Upper lobe of left lung (tissue), 6 donors: ENCODE data around the gene ACAT2. TPM values are rescaled to one million over a fixed set of nuclear protein-coding genes. Genes with fewer than 3 reads are reported as not detected.
A peak's percentile ranks its signal among the peaks of the same experiment; 100 is the strongest.
"Not testable (repeated sequence)": the region's sequence is repeated elsewhere in the genome, so short reads cannot be mapped to it uniquely, and the experiment has no call there.

Source experiments
- ATAC-seq, 2 donors: fragments of 200-7000 bp; cut with Tn5 transposase; one replicate each; pipeline ENCODE4 v1.9.1; 2022; ENCODE audit warnings: mild to moderate bottlenecking in 2 of 2, moderate library complexity in 2 of 2; ENCODE audit not compliant: low FRiP score in 2 of 2
- DNase-seq, 2 donors: peaks; one replicate each; pipeline ENCODE4 v3.0.0-alpha.2; 2019 to 2020
- H3K27ac ChIP-seq, 4 donors: fragments of 200-600 bp; sonication (generic); one replicate each; pipeline ENCODE4 v1.5.1; 2016 to 2019
- H3K27me3 ChIP-seq, 4 donors: fragments of 200-600 bp; sonication (generic); one replicate each; pipeline ENCODE4 v1.5.1; 2017 to 2019
- H3K36me3 ChIP-seq, 4 donors: fragments of 200-600 bp; sonication (generic); one replicate each; pipeline ENCODE4 v1.5.1; 2016 to 2019
- H3K4me1 ChIP-seq, 4 donors: fragments of 200-600 bp; sonication (generic); one replicate each; pipeline ENCODE4 v1.5.1; 2018 to 2019
- H3K4me3 ChIP-seq, 4 donors: fragments of 200-600 bp; sonication (generic); one replicate each; pipeline ENCODE4 v1.5.1; 2017 to 2019; ENCODE audit warnings: mild to moderate bottlenecking in 2 of 4, moderate library complexity in 1 of 4
- H3K9me3 ChIP-seq, 4 donors: fragments of 200-600 bp; sonication (generic); one replicate each; pipeline ENCODE4 v1.5.1; 2018 to 2019
- CTCF ChIP-seq, 6 experiments: fragments of 450-650 bp in 4 of 6; fragments of 200-600 bp in 2 of 6; sonication (generic) in 2 of 6; IDR thresholded peaks; one replicate each; pipeline ENCODE4 v1.5.1; 2016 to 2019; ENCODE audit warnings: antibody characterized with exemption in 6 of 6
- EP300 ChIP-seq, 4 donors: sonication (generic); formaldehyde crosslinking; IDR thresholded peaks; one replicate each; pipeline ENCODE4 v1.5.1; 2017; ENCODE audit warnings: antibody characterized with exemption in 4 of 4, control low read depth in 2 of 4
- POLR2A ChIP-seq, 4 donors: fragments of 450-650 bp; IDR thresholded peaks; one replicate each; pipeline ENCODE4 v1.5.1; 2016 to 2017; ENCODE audit warnings: antibody characterized with exemption in 4 of 4, mild to moderate bottlenecking in 2 of 4
- POLR2AphosphoS5 ChIP-seq, 2 donors: sonication (generic); formaldehyde crosslinking; IDR thresholded peaks; one replicate each; pipeline ENCODE4 v1.5.1; 2017; ENCODE audit warnings: antibody characterized with exemption in 2 of 2
- WGBS, 2 donors: methylation state at CpG; one replicate each; pipeline ENCODE4 v1.1.5; 2017 to 2018; 5-methylcytosine and 5-hydroxymethylcytosine counted together
- total RNA-seq, 6 donors: library from RNA; depleted of rRNA in 4 of 6; stranded (reverse); fragments of >200 nt in 4 of 6; gene quantifications; one replicate each; pipeline versions ENCODE4 v1.1.0 to v1.2.1, GENCODE V29; 2016 to 2021
- donor health status: DM: no; HTN: no; CAD: no; lungs with moderate emphysema.
- donor health status: DM: no; HTN: yes; CAD: no; lungs with severe emphysema.

Gene ACAT2
- total RNA-seq, 6 donors from 2014 or later: 5.2 to 62.5 (median 30.5) TPM

DNA sequence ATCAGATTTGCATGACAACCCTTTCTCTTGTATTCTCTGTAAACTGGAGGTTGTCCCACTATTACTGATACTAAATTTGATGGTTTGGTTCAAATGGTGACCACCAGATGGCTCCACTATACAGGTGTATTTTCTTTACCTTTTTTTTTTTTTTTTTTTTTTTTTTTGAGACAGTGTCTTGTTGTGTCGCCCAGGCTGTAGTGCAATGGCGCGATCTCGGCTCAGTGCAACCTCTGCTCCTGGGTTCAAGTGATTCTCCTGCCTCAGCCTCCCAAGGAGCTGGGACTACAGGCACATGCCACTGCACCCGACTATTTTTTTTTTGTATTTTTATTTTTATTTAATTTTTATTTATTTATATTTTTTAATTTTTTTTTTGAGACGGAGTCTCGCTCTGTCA lies 41.1 kb upstream of the ACAT2 start:
- ATAC-seq: no peak
- TF ChIP-seq CTCF (IDR thresholded peaks at IDR 0.05) (peak in 3 of 6 experiments; percentile 10 to 28 (median 25)), POLR2A (IDR thresholded peaks at IDR 0.05) (no peak)
- H3K4me3 ChIP-seq: no peak overlapping the region
- no peak for DNase-seq
- no peak overlapping the region for H3K27ac ChIP-seq
- H3K36me3 ChIP-seq: no peaks in the 10 kb centered on the region
- H3K9me3 ChIP-seq: no peaks in the 10 kb centered on the region
- 67 to 89% methylated on average over 7 of the region's 7 CpGs for WGBS, 2 donors
- H3K4me1 ChIP-seq: peaks cover 17 to 29% (median 27%) of the 10 kb centered on the region in 4 donors
- H3K27me3 ChIP-seq: no peaks in the 10 kb centered on the region

- WGBS, 2 donors: 97% methylated on average over 3 of the region's 3 CpGs
- not testable (repeated sequence) for H3K9me3 ChIP-seq, H3K27me3 ChIP-seq, H3K27ac ChIP-seq, DNase-seq, ATAC-seq, H3K4me3 ChIP-seq, H3K36me3 ChIP-seq
- H3K4me1 ChIP-seq: peaks cover 9 to 23% (median 21%) of the 10 kb centered on the region in 4 donors
Measured at GRCh38 chr6:159721981-159722380, 39.9 kb upstream of the ACAT2 start.

DNA sequence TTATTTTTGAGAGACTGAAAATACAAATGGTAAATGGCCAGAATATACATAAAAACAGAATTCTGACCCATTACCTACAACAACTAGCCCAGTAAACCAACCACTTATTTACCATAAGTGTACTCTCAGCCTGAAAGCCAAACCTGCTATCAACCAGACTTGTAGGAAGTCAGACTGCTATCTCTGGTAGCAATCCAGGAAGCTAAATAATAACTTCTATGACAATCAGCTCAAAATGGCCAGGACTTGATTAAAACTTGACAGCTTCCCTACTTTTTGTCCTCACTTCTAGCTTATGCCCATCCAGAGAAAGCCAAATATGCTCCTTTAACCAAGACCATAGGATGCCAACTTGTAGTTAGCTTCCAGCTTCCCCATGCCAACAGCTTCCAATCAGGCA lies 39.2 kb upstream of the ACAT2 start:
- H3K36me3 ChIP-seq: no peaks in the 10 kb centered on the region
- no peak overlapping the region for H3K27ac ChIP-seq
- no peaks in the 10 kb centered on the region for H3K27me3 ChIP-seq
- peaks cover 6 to 17% (median 15%) of the 10 kb centered on the region in 4 donors for H3K4me1 ChIP-seq
- H3K9me3 ChIP-seq: no peaks in the 10 kb centered on the region
- ATAC-seq (no peak), DNase-seq (no peak)
- no peak overlapping the region for H3K4me3 ChIP-seq
- TF ChIP-seq POLR2A (IDR thresholded peaks at IDR 0.05) (no peak), EP300 (IDR thresholded peaks at IDR 0.05) (no peak), CTCF (IDR thresholded peaks at IDR 0.05) (no peak), POLR2AphosphoS5 (IDR thresholded peaks at IDR 0.05) (no peak)

- peaks cover 6 to 17% (median 15%) of the 10 kb centered on the region in 4 donors for H3K4me1 ChIP-seq
- no peaks in the 10 kb centered on the region for H3K27me3 ChIP-seq
- TF ChIP-seq POLR2A (IDR thresholded peaks at IDR 0.05) (no peak), CTCF (IDR thresholded peaks at IDR 0.05) (no peak), POLR2AphosphoS5 (IDR thresholded peaks at IDR 0.05) (no peak), EP300 (IDR thresholded peaks at IDR 0.05) (no peak)
- no peaks in the 10 kb centered on the region for H3K36me3 ChIP-seq
- no peak overlapping the region for H3K4me3 ChIP-seq
- DNase-seq (no peak), ATAC-seq (no peak)
- 96 to 100% methylated on average over 2 of the region's 2 CpGs for WGBS, 2 donors
- no peaks in the 10 kb centered on the region for H3K9me3 ChIP-seq
- no peak overlapping the region for H3K27ac ChIP-seq
Measured at GRCh38 chr6:159723259-159723658, 38.6 kb upstream of the ACAT2 start.

DNA sequence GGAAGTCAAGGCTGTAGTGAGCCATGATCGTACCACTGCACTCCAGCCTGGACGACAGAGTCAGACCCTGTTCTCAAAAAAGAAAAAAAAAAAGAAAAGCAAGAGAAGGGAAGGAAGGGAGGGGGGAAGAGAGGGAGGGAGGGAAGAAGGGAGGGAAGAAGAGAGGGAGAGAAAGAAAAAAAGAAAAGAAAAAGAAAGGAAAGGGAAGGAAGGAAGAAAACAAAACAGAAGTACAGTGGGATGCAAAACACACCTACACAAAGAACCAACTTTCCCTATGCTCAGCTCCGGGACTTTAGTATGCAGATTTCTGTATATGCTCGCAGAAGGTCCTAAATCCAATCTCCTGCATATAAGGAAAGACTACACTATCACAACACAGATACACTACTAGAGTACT lies 37.1 kb upstream of the ACAT2 start:
- ATAC-seq (no peak), DNase-seq (no peak)
- H3K4me1 ChIP-seq: peaks cover 15 to 30% (median 26%) of the 10 kb centered on the region in 4 donors
- no peak overlapping the region for H3K27ac ChIP-seq
- H3K36me3 ChIP-seq: no peaks in the 10 kb centered on the region
- TF ChIP-seq POLR2A (IDR thresholded peaks at IDR 0.05) (no peak), CTCF (IDR thresholded peaks at IDR 0.05) (no peak), EP300 (IDR thresholded peaks at IDR 0.05) (no peak), POLR2AphosphoS5 (IDR thresholded peaks at IDR 0.05) (no peak)
- no peaks in the 10 kb centered on the region for H3K9me3 ChIP-seq
- H3K4me3 ChIP-seq: no peak overlapping the region
- no peaks in the 10 kb centered on the region for H3K27me3 ChIP-seq
- 92 to 96% methylated on average over 4 of the region's 4 CpGs for WGBS, 2 donors

DNA sequence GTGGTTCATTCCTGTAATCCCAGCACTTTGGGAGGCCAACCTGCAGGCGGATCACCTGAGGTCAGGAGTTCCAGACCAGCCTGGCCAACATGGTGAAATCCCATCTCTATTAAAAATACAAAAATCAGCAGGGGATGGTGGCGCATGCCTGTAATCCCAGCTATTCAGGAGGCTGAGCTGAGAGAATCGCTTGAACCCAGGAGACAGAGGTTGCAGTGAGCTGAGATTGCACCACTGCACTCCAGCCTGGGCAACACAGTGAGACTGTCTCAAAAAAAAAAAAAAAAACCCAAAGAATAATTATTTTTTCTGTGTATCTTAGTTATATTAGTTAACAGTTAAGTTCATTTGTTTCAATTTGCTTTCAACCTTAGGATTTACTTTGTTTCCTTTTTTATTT lies 36.6 kb upstream of the ACAT2 start:
- not testable (repeated sequence) for H3K36me3 ChIP-seq, H3K9me3 ChIP-seq, H3K27ac ChIP-seq, H3K4me3 ChIP-seq, DNase-seq, H3K27me3 ChIP-seq, ATAC-seq
- 95 to 97% methylated on average over 3 of the region's 3 CpGs for WGBS, 2 donors
- peaks cover 19 to 35% (median 30%) of the 10 kb centered on the region in 4 donors for H3K4me1 ChIP-seq
